Astrocyte of the spinal cord (primary cell): ENCODE measurements around the gene IL17RD.
A peak's percentile ranks its signal among the peaks of the same experiment; 100 is the strongest.

Experiments used
- DNase-seq: peaks from one replicate; pipeline ENCODE4 v3.0.0; 2011; ENCODE audit warnings: low read depth, low spot score
- H3K4me3 ChIP-seq: 2 replicates; pipeline ENCODE4 v1.5.1; 2011; ENCODE audit warnings: low read depth, mild to moderate bottlenecking, low read length, moderate library complexity
- in situ Hi-C: cut with HindIII; loops from 2 replicates; pipeline ENCODE4 v1.10.0; 2017; ENCODE audit warnings: low sequenced_read_pairs
- TF ChIP-seq, protein P1 (sequence below): IDR thresholded peaks from 2 replicates; pipeline ENCODE4 v1.5.1; 2012; ENCODE audit warnings: low read depth, mild to moderate bottlenecking, low read length, inconsistent platforms

The IL17RD gene

DNA sequence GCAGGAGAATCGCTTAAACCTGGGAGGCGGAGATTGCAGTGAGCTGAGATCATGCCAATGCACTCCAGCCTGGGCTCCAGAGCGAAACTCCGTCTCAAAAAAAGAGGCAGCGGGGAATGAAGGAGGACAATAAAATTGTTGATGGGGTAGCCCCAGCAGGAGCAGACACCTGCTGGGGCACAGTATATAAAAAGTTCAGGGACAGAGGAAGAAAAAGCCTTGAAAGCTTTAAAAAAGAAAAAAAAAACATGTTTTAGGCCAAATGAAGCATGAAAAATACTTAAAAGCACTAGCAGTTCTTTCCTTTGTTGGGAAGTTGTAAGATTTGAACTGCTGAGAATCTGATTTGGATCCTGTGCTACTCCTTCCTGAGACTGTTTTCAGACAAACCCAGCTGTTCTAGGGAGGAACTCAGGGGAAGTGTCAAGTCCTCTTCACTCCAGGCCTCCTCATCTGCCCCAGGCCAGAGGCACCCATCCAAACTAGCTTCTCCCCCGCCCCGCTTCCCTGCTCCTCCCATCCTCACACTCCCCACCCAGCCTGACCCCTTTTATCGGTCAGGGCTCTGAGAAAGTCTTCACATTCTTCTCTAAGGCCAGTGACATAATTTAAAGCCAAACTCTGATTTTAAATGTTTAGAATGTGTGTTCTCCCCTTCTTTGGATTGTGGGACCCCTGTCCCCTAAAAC lies 4.9 kb downstream of the IL17RD start:
- no peak for DNase-seq
- TF ChIP-seq, protein P1, sequence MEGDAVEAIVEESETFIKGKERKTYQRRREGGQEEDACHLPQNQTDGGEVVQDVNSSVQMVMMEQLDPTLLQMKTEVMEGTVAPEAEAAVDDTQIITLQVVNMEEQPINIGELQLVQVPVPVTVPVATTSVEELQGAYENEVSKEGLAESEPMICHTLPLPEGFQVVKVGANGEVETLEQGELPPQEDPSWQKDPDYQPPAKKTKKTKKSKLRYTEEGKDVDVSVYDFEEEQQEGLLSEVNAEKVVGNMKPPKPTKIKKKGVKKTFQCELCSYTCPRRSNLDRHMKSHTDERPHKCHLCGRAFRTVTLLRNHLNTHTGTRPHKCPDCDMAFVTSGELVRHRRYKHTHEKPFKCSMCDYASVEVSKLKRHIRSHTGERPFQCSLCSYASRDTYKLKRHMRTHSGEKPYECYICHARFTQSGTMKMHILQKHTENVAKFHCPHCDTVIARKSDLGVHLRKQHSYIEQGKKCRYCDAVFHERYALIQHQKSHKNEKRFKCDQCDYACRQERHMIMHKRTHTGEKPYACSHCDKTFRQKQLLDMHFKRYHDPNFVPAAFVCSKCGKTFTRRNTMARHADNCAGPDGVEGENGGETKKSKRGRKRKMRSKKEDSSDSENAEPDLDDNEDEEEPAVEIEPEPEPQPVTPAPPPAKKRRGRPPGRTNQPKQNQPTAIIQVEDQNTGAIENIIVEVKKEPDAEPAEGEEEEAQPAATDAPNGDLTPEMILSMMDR = no peak
- in situ Hi-C loops = no loop called here
- H3K4me3 ChIP-seq = no peak overlapping the region

DNA sequence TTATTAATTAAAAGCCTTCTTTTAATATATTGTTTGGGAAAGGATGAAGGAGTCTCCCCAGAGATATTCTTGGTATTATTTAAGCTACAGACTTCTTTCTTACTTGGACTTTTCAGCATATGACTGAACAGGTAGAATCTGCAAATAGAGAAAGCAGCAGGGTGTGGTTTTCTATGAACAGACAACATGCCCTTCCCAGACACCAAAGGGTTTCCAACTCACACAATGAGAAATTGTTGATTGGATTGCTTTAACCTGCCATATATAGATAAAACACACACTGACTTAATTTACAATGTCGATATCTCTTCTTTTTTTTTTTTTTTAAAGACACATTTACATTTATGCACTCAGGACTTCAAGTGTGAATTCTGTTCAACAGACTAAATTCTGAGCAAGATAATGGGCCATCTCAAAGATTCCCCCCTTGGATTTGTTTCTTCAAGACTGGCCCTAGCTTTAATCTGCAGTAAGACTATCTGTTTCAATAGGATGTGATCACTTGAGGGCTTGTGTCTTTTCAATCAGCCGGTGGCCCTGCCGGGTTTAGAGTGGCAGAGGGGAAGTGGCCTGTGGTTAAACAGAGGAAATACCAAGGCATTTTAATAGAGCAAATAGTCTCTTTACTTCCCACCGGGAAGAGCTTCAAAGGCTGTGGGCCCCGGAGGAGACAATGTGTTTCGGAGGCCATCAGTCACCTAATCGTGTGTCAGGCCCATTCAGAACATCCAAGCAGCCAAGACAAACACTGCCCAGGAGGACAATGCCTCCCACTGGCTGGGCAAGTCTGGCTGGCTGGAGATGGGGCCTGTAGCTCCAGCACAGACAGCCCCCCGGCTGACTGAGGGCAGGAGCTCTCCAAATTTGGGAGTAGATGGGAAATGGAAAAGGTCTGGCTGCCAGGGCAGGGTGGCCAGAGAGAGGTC lies 6.1 kb downstream of the IL17RD start:
- in situ Hi-C loops = no loop called here
- TF ChIP-seq, protein P1 = no peak
- H3K4me3 ChIP-seq = no peak overlapping the region
- DNase-seq = peak; percentile 43

DNA sequence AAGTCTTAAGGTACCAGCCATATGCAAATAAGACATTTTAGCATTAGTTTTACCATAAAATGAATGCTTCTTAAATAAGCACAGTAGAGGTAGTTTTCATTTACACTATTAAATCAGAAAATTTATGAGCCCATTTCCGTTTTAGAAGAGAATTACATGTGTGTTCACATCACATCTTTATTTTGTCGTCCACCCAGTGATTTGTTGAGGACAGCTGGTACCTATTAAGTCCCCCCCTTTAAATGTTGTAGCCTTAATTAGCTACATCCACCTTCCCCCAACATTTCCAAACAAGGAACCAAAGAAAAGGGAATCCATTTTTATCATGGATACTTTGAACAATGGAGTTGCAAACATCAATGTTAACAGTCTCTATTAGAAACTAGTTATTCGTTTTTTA lies 6.8 kb downstream of the IL17RD start:
- DNase-seq = no peak
- H3K4me3 ChIP-seq = no peak overlapping the region
- TF ChIP-seq, protein P1 = no peak
- in situ Hi-C loops = no loop called here

DNA sequence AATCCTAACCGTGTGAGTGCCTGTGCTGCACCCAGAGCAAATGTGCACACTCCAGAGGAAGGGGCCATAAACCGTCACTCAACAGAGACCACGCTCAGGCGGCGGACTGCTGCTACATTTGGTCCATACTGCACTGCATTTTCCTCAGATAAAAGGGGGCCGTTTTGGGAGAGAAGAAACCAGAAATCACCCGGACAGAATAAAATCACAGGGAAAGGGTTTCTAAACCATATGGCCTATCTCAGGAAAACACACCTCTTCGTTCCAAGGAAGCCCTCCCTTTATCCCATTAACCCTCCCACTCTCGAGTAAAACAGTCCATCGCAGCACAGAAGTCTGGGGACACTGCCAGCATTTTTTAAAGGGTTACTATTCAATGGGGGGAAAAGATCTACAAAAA lies 7.6 kb downstream of the IL17RD start:
- DNase-seq = no peak
- no peak overlapping the region for H3K4me3 ChIP-seq
- TF ChIP-seq, protein P1 = no peak
- in situ Hi-C loops = no loop called here

DNA sequence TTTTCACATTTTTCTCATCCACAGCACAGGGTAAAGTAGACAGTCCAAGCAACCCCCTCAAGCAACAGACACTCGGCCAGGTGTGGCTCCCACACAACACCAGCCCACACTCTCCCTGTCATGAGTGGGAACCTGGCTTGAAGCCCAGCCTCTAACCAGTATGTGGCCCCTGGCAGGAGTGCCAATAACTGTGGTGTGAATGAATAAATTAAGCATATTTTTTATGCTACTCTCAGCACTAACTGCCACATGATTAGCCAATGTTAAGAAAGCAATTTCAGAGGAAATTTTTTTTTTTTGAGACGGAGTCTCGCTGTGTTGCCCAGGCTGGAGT lies 9.9 kb downstream of the IL17RD start:
- in situ Hi-C loops = no loop called here
- TF ChIP-seq, protein P1 = no peak
- no peak for DNase-seq
- no peak overlapping the region for H3K4me3 ChIP-seq

DNA sequence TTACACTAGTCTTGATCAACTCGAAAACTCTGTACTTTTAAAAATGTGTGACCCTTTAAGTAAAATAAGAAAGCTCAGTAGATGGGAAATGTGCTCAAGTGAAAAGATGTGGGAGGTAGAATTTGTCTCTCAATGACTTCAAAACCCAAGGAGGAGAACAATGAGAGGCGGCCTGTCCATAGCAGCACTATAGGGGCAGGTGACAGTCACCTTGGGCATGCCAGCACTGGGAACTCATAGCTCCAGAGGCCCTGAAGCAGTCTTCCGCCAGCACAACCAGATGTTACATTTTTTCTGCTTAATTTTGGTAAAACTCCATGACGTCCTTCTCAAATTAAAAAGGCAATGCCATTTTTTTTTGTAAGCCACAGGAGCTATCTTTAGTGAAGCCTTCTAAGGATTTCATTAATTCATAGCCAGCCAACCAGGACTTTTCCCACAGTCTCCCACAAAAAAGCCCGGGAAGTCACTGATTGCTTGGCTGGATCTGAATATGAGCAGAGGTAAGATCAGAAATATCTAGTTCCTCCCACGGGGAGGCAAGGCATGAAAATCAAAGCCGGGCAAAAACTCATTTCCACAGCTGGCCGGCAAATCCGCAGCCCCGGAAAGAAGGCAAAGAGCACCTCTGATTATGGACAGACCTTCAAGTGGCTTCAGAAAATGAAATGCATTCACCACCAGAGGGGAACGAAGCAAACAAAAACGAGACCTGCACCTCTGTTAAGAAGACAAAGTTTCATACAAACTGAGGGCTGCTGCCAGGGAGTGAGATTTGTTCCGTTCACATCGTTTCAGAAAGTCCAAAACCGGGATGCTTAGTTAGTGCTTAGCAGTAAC lies 10.5 kb downstream of the IL17RD start:
- H3K4me3 ChIP-seq = no peak overlapping the region
- TF ChIP-seq, protein P1 = no peak
- in situ Hi-C loops = no loop called here
- DNase-seq = no peak
